NCI-H1436 (cell line): ENCODE data around the gene MED13.
"Not testable (repeated sequence)": the region's sequence is repeated elsewhere in the genome, so short reads cannot be mapped to it uniquely, and the experiment has no call there.

Source experiments
- DNase-seq: peaks from one replicate; lab custom pipeline; 2025; lab: John Stamatoyannopoulos, UW

The MED13 gene

GRCh38 chr17:61907361-61907760, 157.7 kb downstream of the MED13 start:
- no peak for DNase-seq

GRCh38 chr17:61904094-61904710, 160.9 kb downstream of the MED13 start:
- DNase-seq: no peak

DNA sequence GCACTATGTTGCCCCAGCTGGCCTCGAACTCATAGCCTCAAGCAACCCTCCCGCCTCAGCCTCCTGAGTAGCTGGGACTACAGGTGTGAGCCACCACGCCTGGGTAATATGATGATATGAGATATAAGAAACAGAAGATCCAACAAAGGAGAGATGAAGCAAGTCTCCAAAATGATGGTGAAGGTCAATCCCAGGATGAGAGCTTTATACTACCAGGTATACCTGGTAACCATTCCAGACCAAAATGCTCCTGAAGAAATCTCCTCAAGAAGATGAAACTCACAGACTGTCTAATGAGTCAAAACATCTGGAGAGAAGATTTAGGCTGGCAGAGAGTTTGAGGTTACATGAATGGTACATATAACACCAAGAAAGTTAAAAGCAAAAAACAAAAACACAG, 161.8 kb downstream of the MED13 start:
- no peak for DNase-seq

DNA sequence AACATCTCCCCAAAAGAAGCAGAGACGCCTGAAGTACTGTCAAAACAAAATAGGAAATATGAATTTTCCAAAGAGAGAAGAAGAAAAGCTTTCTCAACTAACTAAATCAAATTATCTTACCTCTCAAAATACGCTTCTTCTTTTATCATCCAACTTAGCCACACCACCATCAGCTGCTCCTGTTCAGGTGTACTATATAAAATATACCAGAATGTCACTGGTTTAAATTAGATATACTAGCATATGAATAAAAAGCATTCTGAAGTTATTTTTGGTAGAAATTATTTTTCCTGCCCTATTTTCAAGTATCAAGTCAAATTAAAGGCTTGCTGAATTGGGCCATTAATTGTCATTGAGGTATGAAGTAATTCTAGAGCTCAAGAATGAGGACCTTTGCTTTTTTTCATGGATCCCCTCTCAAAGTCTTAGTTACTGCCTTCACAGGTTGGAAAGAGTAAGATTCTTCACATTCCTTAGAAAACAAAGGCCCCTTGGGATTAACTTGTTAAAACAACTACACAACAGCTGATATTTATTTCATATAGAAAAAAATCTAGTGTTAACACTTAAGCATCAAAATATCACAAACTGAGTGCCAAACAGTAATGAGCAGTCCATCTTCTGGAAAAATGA, 167.4 kb downstream of the MED13 start:
- no peak for DNase-seq

DNA sequence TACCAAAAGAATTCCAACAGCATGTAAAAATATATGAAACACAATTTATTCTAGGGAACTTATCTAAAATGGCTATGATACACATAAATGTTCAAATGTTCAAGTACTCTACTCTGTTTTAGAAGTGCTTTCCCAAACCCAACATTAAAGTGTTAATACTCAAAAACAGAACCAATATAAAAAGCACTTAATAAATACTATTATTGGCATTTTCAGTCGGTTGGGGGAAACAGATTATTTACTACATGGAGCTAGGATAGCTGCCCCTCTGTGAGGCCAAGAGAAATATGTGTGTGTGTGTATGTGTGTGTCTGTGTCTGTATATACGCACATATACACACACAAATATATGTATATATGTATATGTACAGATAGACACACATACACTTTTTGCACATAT, 169.7 kb downstream of the MED13 start:
- DNase-seq: no peak

DNA sequence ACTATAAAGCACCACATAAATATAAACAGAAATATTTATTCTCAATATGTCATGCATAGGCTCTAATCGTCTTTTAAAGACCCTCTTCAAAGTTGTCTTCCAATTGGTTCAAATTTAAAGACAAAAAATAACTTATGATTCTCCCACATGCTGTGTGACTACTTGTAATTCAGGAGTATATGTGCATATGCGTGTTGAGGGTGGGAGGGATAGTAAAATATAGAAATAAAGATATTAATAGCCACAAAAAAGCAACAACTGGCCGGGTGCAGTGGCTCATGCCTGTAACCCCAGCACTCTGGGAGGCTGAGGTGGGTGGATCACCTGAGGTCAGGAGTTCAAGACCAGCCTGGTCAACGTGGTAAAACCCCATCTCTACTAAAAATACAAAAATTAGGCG, 170.8 kb downstream of the MED13 start:
- DNase-seq: not testable (repeated sequence)
